ENCODE results near the gene JPH4.

Gene JPH4

DNA sequence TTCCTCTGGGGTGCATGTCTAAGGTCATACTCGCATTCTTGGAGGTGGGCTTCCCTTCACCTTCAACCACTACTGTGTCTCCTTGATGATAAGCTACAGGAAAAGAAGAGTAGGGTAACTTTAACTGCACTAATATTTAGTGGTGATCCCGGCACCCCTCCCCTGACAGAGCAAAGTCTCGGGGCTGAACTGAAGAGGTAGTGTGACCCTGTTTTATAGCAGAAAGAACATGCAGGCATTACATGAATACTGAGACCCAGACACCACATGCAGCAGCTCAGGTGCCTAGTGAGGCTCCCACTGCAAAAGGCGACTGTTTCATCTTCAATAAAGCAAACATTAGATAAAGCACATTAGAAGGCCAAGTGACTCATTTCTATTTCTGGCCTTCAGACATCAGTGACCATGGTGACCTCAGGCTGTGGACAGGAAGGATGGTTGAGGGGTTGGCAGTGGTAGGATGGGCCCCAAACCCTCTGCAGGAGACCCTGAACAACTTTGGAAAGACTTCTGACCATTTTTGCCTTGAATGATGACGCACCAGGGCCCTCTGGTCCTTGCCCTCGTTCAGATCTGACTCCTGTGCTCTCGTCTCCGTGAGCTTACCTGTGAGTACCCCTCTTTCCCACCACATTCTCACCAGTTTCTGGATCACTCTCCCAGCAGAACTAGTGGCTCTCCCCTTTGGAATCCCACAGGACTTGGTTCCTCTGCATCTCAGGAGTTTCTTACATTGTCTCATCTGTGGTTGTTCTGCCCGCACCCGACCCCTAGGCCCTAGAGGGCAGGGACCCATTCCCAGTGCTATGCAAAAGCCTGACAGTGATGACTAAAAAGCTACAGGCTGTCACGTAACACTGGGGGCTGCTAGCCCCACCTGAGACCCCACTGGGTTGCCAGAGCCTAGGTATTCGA lies 23.8 kb upstream of the JPH4 start:
- Histone ChIP-seq H3K27me3 (ENCODE audit: control insufficient read depth, low read length) (no peaks in the 10 kb centered on the region), H3K4me2 (ENCODE audit: low read length) (no peak overlapping the region), H3K9me3 (ENCODE audit: control insufficient read depth, insufficient read depth, low read length) (no peaks in the 10 kb centered on the region), H3K9me2 (replicated peaks; ENCODE audit: control insufficient read depth, low read length) (no peaks in the 10 kb centered on the region), H3K36me3 (ENCODE audit: control insufficient read depth, low read length) (no peaks in the 10 kb centered on the region), H3K79me2 (ENCODE audit: control insufficient read depth, low read length) (no peaks in the 10 kb centered on the region), H4K20me1 (ENCODE audit: control insufficient read depth, insufficient read depth, low read depth, low read length) (no peaks in the 10 kb centered on the region), H3K27ac (ENCODE audit: low read depth, low read length) (no peak overlapping the region), H3K4me1 (ENCODE audit: control insufficient read depth, low read length) (no peaks in the 10 kb centered on the region), H3F3A (ENCODE audit: control insufficient read depth, insufficient read depth) (no peaks in the 10 kb centered on the region), H3K4me3 (ENCODE audit: low read length) (no peak overlapping the region)
- TF ChIP-seq EZH2phosphoT487 (IDR thresholded peaks at IDR 0.05; ENCODE audit: borderline replicate concordance, low read length): no peak
- TF ChIP-seq, protein P1, sequence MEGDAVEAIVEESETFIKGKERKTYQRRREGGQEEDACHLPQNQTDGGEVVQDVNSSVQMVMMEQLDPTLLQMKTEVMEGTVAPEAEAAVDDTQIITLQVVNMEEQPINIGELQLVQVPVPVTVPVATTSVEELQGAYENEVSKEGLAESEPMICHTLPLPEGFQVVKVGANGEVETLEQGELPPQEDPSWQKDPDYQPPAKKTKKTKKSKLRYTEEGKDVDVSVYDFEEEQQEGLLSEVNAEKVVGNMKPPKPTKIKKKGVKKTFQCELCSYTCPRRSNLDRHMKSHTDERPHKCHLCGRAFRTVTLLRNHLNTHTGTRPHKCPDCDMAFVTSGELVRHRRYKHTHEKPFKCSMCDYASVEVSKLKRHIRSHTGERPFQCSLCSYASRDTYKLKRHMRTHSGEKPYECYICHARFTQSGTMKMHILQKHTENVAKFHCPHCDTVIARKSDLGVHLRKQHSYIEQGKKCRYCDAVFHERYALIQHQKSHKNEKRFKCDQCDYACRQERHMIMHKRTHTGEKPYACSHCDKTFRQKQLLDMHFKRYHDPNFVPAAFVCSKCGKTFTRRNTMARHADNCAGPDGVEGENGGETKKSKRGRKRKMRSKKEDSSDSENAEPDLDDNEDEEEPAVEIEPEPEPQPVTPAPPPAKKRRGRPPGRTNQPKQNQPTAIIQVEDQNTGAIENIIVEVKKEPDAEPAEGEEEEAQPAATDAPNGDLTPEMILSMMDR (IDR thresholded peaks at IDR 0.05; ENCODE audit: low read depth, low read length, poor library complexity, severe bottlenecking): no peak

DNA sequence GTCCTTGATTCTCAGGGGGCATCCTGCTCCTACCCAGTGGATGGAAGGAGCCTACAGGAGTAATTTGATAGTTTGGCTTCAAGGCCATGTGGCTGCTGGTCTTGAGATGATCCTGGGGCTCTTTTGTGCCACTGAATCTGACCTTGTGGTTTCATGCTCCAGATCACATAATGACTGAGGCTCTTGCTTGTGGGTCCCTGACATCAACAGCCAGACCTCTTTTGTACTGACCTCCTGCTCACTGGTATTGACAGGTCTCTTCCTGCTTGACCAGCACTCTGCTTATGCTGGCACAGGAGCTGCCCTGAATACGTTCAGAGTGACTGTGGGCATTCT lies 23.2 kb upstream of the JPH4 start:
- no peaks in the 10 kb centered on the region for H3K79me2 ChIP-seq (ENCODE audit: control insufficient read depth, low read length)
- H3K4me1 ChIP-seq (ENCODE audit: control insufficient read depth, low read length): no peaks in the 10 kb centered on the region
- no peaks in the 10 kb centered on the region for H3F3A ChIP-seq (ENCODE audit: control insufficient read depth, insufficient read depth)
- H3K27me3 ChIP-seq (ENCODE audit: control insufficient read depth, low read length): no peaks in the 10 kb centered on the region
- no peak overlapping the region for H3K4me2 ChIP-seq (ENCODE audit: low read length)
- no peaks in the 10 kb centered on the region for H3K9me2 ChIP-seq (replicated peaks; ENCODE audit: control insufficient read depth, low read length)
- H3K9me3 ChIP-seq (ENCODE audit: control insufficient read depth, insufficient read depth, low read length): no peaks in the 10 kb centered on the region
- TF ChIP-seq EZH2phosphoT487 (IDR thresholded peaks at IDR 0.05; ENCODE audit: borderline replicate concordance, low read length): no peak
- TF ChIP-seq, protein P1 (IDR thresholded peaks at IDR 0.05; ENCODE audit: low read depth, low read length, poor library complexity, severe bottlenecking): no peak
- H3K4me3 ChIP-seq (ENCODE audit: low read length): no peak overlapping the region
- no peaks in the 10 kb centered on the region for H3K36me3 ChIP-seq (ENCODE audit: control insufficient read depth, low read length)
- H4K20me1 ChIP-seq (ENCODE audit: control insufficient read depth, insufficient read depth, low read depth, low read length): no peaks in the 10 kb centered on the region
- H3K27ac ChIP-seq (ENCODE audit: low read depth, low read length): no peak overlapping the region

DNA sequence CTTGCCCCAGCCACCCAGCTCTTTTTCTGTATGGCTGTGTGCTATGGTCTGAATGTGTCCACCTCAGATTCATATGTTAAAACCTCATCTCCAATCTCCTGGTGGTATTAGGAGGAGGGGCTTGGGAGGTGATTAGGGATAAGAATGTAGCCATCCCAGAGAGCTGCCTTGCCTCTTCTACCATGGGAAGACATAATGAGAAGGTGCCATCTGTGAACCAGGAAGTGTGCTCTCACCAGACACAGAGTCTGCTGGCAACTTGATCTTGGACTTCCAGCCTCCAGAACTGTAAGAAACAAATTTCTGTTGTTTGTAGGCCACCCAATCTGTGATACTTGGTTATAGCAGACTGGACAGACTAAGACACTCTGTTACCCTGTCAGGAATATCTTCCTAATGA lies 22.8 kb upstream of the JPH4 start:
- Histone ChIP-seq H3K27me3 (ENCODE audit: control insufficient read depth, low read length) (no peaks in the 10 kb centered on the region), H3K4me2 (ENCODE audit: low read length) (no peak overlapping the region), H3K4me3 (ENCODE audit: low read length) (no peak overlapping the region), H3F3A (ENCODE audit: control insufficient read depth, insufficient read depth) (no peaks in the 10 kb centered on the region), H3K36me3 (ENCODE audit: control insufficient read depth, low read length) (no peaks in the 10 kb centered on the region), H3K79me2 (ENCODE audit: control insufficient read depth, low read length) (no peaks in the 10 kb centered on the region), H3K27ac (ENCODE audit: low read depth, low read length) (no peak overlapping the region), H3K9me2 (replicated peaks; ENCODE audit: control insufficient read depth, low read length) (no peaks in the 10 kb centered on the region), H3K4me1 (ENCODE audit: control insufficient read depth, low read length) (no peaks in the 10 kb centered on the region), H3K9me3 (ENCODE audit: control insufficient read depth, insufficient read depth, low read length) (no peaks in the 10 kb centered on the region), H4K20me1 (ENCODE audit: control insufficient read depth, insufficient read depth, low read depth, low read length) (no peaks in the 10 kb centered on the region)
- TF ChIP-seq, protein P1 (IDR thresholded peaks at IDR 0.05; ENCODE audit: low read depth, low read length, poor library complexity, severe bottlenecking): no peak
- no peak for TF ChIP-seq EZH2phosphoT487 (IDR thresholded peaks at IDR 0.05; ENCODE audit: borderline replicate concordance, low read length)
